T-helper 1 cell treated with Interleukin-12 subunit alpha and Interleukin-12 subunit beta and Interleukin-4 antibody, amounts not matched to agents 30 ng/mL and 1 ng/mL, for 36 hours (primary cell): ENCODE measurements around the gene PKIG. TPM values are rescaled to one million over a fixed set of nuclear protein-coding genes. Genes with fewer than 3 reads are reported as not detected.

Experiments used
- intact Hi-C: fragments of 100-400 bp; cut with micrococcal nuclease; formaldehyde crosslinking; loops from one replicate; pipeline ENCODE4 v1.15.1; 2024
- total RNA-seq: library from RNA; stranded (reverse); gene quantifications from 2 replicates; pipeline ENCODE4 v1.2.3, GENCODE V29; 2022

The PKIG gene
- total RNA-seq, 1 donor from 2014 or later, result 4.4 TPM

GRCh38 chr20:44615876-44616603 is 33.7 kb downstream of the PKIG start:
- intact Hi-C loops, result no loop called here

GRCh38 chr20:44616604-44616964 is 34.2 kb downstream of the PKIG start:
- intact Hi-C loops, result no loop called here

GRCh38 chr20:44618318-44618731 is 35.9 kb downstream of the PKIG start:
- intact Hi-C loops, result loop anchor here (2.0 kb wide), 1 partner anchor 114 kb away; no protein-coding TSS in a partner anchor

GRCh38 chr20:44619294-44619693 is 36.9 kb downstream of the PKIG start:
- intact Hi-C loops, result loop anchor here (2.0 kb wide), 1 partner anchor 114 kb away; no protein-coding TSS in a partner anchor

- intact Hi-C loops, result no loop called here
Observed at GRCh38 chr20:44620030-44620429, 37.7 kb downstream of the PKIG start.

GRCh38 chr20:44621325-44621724 is 38.9 kb downstream of the PKIG start:
- intact Hi-C loops, result no loop called here

- intact Hi-C loops, result no loop called here
Observed at GRCh38 chr20:44621939-44622338, 39.6 kb downstream of the PKIG start.

GRCh38 chr20:44622501-44623270 is 40.3 kb downstream of the PKIG start:
- intact Hi-C loops, result no loop called here

- intact Hi-C loops, result no loop called here
Observed at GRCh38 chr20:44624152-44624551, 41.8 kb downstream of the PKIG start.

GRCh38 chr20:44624743-44625271 is 42.4 kb downstream of the PKIG start:
- intact Hi-C loops, result no loop called here

- intact Hi-C loops, result no loop called here
Observed at GRCh38 chr20:44625361-44625760, 43.0 kb downstream of the PKIG start.

- intact Hi-C loops, result no loop called here
Observed at GRCh38 chr20:44626278-44626677, 43.9 kb downstream of the PKIG start.

GRCh38 chr20:44627364-44628010 is 45.1 kb downstream of the PKIG start:
- intact Hi-C loops, result no loop called here

- intact Hi-C loops, result no loop called here
Observed at GRCh38 chr20:44629017-44629385, 46.6 kb downstream of the PKIG start.

GRCh38 chr20:44629542-44629941 is 47.2 kb downstream of the PKIG start:
- intact Hi-C loops, result no loop called here

- intact Hi-C loops, result no loop called here
Observed at GRCh38 chr20:44630297-44630696, 47.9 kb downstream of the PKIG start.

GRCh38 chr20:44632103-44632752 is 49.8 kb downstream of the PKIG start:
- intact Hi-C loops, result no loop called here

GRCh38 chr20:44633187-44633810 is 50.9 kb downstream of the PKIG start:
- intact Hi-C loops, result no loop called here

GRCh38 chr20:44633872-44634600 is 51.7 kb downstream of the PKIG start:
- intact Hi-C loops, result no loop called here

GRCh38 chr20:44635877-44636276 is 53.5 kb downstream of the PKIG start:
- intact Hi-C loops, result no loop called here
